ENCODE results near the gene BRCA2. TPM values are rescaled to one million over a fixed set of nuclear protein-coding genes. Genes with fewer than 3 reads are reported as not detected.

Gene BRCA2
- total and polyA plus RNA-seq, 2 experiments from 2014 or later, result 28.6 to 38.7 TPM

DNA sequence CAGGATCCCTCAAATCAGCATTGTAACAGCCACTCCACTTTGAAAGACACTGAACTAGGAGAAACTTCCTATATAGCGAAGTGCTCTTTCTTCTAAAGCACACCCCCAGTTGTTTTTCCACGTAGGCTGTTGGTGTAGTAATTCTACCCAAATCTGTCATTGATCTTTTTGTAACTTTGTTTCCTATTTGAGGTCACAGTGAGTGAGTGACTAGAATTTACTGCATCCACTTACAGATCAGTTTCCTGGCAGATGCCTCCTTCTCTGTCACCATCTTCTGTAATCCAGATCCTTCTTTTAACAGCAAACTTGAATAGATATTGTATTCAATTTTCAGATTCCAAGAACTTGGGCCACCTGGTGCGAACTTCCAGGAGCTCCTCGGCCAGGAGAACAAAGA, 15.4 kb upstream of the BRCA2 start:
- Histone ChIP-seq H3K4me3 (no peak overlapping the region), H3K27ac (ENCODE audit: low read depth) (no peak overlapping the region), H3K27me3 (ENCODE audit: insufficient read depth) (no peaks in the 10 kb centered on the region), H2AFZ (peak overlapping the region; percentile 74; the same call in 1 of the 2 replicates), H3K79me2 (replicated peaks; ENCODE audit: insufficient read depth) (no peaks in the 10 kb centered on the region), H3K36me3 (ENCODE audit: insufficient read depth) (no peaks in the 10 kb centered on the region), H3K9me2 (ENCODE audit: insufficient read depth) (no peaks in the 10 kb centered on the region), H3K4me1 (ENCODE audit: insufficient read depth) (no peaks in the 10 kb centered on the region), H3F3A (replicated peaks; ENCODE audit: low read depth) (no peaks in the 10 kb centered on the region), H3K4me2 (no peak overlapping the region), H4K20me1 (replicated peaks; ENCODE audit: insufficient read depth) (no peaks in the 10 kb centered on the region)
- Mint-ChIP-seq H3K27me3 (ENCODE audit: insufficient read depth, low read depth, poor library complexity) (no peaks in the 10 kb centered on the region), H3K36me3 (ENCODE audit: low read depth) (no peaks in the 10 kb centered on the region), H3K4me3 (no peak overlapping the region), H3K4me1 (no peaks in the 10 kb centered on the region), H3K9me3 (no peaks in the 10 kb centered on the region), H3K27ac (no peak overlapping the region)
- ATAC-seq (no peak), DNase-seq (ENCODE audit: low spot score) (no peak)
- TF ChIP-seq, protein P1, sequence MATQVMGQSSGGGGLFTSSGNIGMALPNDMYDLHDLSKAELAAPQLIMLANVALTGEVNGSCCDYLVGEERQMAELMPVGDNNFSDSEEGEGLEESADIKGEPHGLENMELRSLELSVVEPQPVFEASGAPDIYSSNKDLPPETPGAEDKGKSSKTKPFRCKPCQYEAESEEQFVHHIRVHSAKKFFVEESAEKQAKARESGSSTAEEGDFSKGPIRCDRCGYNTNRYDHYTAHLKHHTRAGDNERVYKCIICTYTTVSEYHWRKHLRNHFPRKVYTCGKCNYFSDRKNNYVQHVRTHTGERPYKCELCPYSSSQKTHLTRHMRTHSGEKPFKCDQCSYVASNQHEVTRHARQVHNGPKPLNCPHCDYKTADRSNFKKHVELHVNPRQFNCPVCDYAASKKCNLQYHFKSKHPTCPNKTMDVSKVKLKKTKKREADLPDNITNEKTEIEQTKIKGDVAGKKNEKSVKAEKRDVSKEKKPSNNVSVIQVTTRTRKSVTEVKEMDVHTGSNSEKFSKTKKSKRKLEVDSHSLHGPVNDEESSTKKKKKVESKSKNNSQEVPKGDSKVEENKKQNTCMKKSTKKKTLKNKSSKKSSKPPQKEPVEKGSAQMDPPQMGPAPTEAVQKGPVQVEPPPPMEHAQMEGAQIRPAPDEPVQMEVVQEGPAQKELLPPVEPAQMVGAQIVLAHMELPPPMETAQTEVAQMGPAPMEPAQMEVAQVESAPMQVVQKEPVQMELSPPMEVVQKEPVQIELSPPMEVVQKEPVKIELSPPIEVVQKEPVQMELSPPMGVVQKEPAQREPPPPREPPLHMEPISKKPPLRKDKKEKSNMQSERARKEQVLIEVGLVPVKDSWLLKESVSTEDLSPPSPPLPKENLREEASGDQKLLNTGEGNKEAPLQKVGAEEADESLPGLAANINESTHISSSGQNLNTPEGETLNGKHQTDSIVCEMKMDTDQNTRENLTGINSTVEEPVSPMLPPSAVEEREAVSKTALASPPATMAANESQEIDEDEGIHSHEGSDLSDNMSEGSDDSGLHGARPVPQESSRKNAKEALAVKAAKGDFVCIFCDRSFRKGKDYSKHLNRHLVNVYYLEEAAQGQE (IDR thresholded peaks at IDR 0.05; ENCODE audit: unreplicated experiment), result no peak
- TF ChIP-seq, protein P2, sequence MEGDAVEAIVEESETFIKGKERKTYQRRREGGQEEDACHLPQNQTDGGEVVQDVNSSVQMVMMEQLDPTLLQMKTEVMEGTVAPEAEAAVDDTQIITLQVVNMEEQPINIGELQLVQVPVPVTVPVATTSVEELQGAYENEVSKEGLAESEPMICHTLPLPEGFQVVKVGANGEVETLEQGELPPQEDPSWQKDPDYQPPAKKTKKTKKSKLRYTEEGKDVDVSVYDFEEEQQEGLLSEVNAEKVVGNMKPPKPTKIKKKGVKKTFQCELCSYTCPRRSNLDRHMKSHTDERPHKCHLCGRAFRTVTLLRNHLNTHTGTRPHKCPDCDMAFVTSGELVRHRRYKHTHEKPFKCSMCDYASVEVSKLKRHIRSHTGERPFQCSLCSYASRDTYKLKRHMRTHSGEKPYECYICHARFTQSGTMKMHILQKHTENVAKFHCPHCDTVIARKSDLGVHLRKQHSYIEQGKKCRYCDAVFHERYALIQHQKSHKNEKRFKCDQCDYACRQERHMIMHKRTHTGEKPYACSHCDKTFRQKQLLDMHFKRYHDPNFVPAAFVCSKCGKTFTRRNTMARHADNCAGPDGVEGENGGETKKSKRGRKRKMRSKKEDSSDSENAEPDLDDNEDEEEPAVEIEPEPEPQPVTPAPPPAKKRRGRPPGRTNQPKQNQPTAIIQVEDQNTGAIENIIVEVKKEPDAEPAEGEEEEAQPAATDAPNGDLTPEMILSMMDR (conservative IDR thresholded peaks at IDR 0.05; ENCODE audit: low read depth in 2 of 2), result no peak
- TF ChIP-seq NANOG (IDR thresholded peaks at IDR 0.05; ENCODE audit: borderline replicate concordance) (no peak), STAT1 (IDR thresholded peaks at IDR 0.05; ENCODE audit: unreplicated experiment) (no peak), ZNF331 (CRISPR knock-in tag; IDR thresholded peaks at IDR 0.05; ENCODE audit: low read depth) (no peak), JUNB (IDR thresholded peaks at IDR 0.05; ENCODE audit: unreplicated experiment) (no peak), ZNF114 (CRISPR knock-in tag; IDR thresholded peaks at IDR 0.05) (no peak), EZH2 (IDR thresholded peaks at IDR 0.05; ENCODE audit: low read depth, unreplicated experiment) (no peak)
- TF ChIP-seq, protein P3, sequence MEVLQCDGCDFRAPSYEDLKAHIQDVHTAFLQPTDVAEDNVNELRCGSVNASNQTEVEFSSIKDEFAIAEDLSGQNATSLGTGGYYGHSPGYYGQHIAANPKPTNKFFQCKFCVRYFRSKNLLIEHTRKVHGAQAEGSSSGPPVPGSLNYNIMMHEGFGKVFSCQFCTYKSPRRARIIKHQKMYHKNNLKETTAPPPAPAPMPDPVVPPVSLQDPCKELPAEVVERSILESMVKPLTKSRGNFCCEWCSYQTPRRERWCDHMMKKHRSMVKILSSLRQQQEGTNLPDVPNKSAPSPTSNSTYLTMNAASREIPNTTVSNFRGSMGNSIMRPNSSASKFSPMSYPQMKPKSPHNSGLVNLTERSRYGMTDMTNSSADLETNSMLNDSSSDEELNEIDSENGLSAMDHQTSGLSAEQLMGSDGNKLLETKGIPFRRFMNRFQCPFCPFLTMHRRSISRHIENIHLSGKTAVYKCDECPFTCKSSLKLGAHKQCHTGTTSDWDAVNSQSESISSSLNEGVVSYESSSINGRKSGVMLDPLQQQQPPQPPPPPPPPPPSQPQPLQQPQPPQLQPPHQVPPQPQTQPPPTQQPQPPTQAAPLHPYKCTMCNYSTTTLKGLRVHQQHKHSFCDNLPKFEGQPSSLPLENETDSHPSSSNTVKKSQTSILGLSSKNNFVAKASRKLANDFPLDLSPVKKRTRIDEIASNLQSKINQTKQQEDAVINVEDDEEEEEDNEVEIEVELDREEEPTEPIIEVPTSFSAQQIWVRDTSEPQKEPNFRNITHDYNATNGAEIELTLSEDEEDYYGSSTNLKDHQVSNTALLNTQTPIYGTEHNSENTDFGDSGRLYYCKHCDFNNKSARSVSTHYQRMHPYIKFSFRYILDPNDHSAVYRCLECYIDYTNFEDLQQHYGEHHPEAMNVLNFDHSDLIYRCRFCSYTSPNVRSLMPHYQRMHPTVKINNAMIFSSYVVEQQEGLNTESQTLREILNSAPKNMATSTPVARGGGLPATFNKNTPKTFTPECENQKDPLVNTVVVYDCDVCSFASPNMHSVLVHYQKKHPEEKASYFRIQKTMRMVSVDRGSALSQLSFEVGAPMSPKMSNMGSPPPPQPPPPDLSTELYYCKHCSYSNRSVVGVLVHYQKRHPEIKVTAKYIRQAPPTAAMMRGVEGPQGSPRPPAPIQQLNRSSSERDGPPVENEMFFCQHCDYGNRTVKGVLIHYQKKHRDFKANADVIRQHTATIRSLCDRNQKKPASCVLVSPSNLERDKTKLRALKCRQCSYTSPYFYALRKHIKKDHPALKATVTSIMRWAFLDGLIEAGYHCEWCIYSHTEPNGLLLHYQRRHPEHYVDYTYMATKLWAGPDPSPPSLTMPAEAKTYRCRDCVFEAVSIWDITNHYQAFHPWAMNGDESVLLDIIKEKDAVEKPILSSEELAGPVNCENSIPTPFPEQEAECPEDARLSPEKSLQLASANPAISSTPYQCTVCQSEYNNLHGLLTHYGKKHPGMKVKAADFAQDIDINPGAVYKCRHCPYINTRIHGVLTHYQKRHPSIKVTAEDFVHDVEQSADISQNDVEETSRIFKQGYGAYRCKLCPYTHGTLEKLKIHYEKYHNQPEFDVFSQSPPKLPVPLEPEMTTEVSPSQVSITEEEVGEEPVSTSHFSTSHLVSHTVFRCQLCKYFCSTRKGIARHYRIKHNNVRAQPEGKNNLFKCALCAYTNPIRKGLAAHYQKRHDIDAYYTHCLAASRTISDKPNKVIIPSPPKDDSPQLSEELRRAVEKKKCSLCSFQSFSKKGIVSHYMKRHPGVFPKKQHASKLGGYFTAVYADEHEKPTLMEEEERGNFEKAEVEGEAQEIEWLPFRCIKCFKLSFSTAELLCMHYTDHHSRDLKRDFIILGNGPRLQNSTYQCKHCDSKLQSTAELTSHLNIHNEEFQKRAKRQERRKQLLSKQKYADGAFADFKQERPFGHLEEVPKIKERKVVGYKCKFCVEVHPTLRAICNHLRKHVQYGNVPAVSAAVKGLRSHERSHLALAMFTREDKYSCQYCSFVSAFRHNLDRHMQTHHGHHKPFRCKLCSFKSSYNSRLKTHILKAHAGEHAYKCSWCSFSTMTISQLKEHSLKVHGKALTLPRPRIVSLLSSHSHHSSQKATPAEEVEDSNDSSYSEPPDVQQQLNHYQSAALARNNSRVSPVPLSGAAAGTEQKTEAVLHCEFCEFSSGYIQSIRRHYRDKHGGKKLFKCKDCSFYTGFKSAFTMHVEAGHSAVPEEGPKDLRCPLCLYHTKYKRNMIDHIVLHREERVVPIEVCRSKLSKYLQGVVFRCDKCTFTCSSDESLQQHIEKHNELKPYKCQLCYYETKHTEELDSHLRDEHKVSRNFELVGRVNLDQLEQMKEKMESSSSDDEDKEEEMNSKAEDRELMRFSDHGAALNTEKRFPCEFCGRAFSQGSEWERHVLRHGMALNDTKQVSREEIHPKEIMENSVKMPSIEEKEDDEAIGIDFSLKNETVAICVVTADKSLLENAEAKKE (CRISPR knock-in tag; IDR thresholded peaks at IDR 0.05), result no peak
- TF ChIP-seq, protein P4, sequence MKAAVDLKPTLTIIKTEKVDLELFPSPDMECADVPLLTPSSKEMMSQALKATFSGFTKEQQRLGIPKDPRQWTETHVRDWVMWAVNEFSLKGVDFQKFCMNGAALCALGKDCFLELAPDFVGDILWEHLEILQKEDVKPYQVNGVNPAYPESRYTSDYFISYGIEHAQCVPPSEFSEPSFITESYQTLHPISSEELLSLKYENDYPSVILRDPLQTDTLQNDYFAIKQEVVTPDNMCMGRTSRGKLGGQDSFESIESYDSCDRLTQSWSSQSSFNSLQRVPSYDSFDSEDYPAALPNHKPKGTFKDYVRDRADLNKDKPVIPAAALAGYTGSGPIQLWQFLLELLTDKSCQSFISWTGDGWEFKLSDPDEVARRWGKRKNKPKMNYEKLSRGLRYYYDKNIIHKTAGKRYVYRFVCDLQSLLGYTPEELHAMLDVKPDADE (IDR thresholded peaks at IDR 0.05), result no peak
